ENCODE measurements around the gene IRF4.

The IRF4 gene

GRCh38 chr6:444653-445275 is 53.2 kb downstream of the IRF4 start:
- DNase-seq (ENCODE audit: low spot score), result no peak

- no peak for DNase-seq (ENCODE audit: low spot score)
These were observed 54.2 kb downstream of the IRF4 start for GRCh38 chr6:445571-446417.

GRCh38 chr6:446418-447366 is 55.1 kb downstream of the IRF4 start:
- no peak for DNase-seq (ENCODE audit: low spot score)

GRCh38 chr6:447381-448165 is 56.0 kb downstream of the IRF4 start:
- no peak for DNase-seq (ENCODE audit: low spot score)

- peak; percentile 17 for DNase-seq (ENCODE audit: low spot score)
These were observed 56.9 kb downstream of the IRF4 start for GRCh38 chr6:448296-449056.

GRCh38 chr6:449057-449430 is 57.5 kb downstream of the IRF4 start:
- DNase-seq (ENCODE audit: low spot score), result peak; percentile 26

- peak; percentile 49 for DNase-seq (ENCODE audit: low spot score)
These were observed 58.2 kb downstream of the IRF4 start for GRCh38 chr6:449486-450419.

- no peak for DNase-seq (ENCODE audit: low spot score)
These were observed 59.8 kb downstream of the IRF4 start for GRCh38 chr6:451336-451735.

- no peak for DNase-seq (ENCODE audit: low spot score)
These were observed 60.3 kb downstream of the IRF4 start for GRCh38 chr6:451847-452246.

GRCh38 chr6:452301-453067 is 60.9 kb downstream of the IRF4 start:
- DNase-seq (ENCODE audit: low spot score), result no peak

GRCh38 chr6:453152-453551 is 61.6 kb downstream of the IRF4 start:
- DNase-seq (ENCODE audit: low spot score), result no peak

GRCh38 chr6:454148-454991 is 62.8 kb downstream of the IRF4 start:
- DNase-seq (ENCODE audit: low spot score), result no peak

- DNase-seq (ENCODE audit: low spot score), result no peak
These were observed 63.5 kb downstream of the IRF4 start for GRCh38 chr6:455006-455585.

- no peak for DNase-seq (ENCODE audit: low spot score)
These were observed 64.3 kb downstream of the IRF4 start for GRCh38 chr6:455835-456234.

GRCh38 chr6:456358-456867 is 64.9 kb downstream of the IRF4 start:
- no peak for DNase-seq (ENCODE audit: low spot score)

GRCh38 chr6:456887-457286 is 65.3 kb downstream of the IRF4 start:
- no peak for DNase-seq (ENCODE audit: low spot score)
